Activated T-helper 1 cell treated with anti-CD3 and anti-CD28 coated beads, Interleukin-12 subunit alpha, Interleukin-12 subunit beta, Interleukin-2, Interleukin-4 antibody, amounts not matched to agents 30 ng/mL and 10 ng/mL and 1 ng/mL, durations not matched to agents 14 hours and 24 hours and 36 hours (primary cell): Measurements from ENCODE around the gene ZIC5. TPM values are rescaled to one million over a fixed set of nuclear protein-coding genes. Genes with fewer than 3 reads are reported as not detected.

Experiments used
- DNase-seq: peaks from one replicate; pipeline ENCODE4 v3.0.0; 2021; ENCODE audit warnings: low spot score
- H3K27ac Mint-ChIP-seq: one replicate; pipeline ENCODE4 v1.8.0; 2021; ENCODE audit warnings: mild to moderate bottlenecking, mixed read lengths
- H3K27me3 Mint-ChIP-seq: one replicate; pipeline ENCODE4 v1.8.0; 2022; ENCODE audit warnings: mild to moderate bottlenecking, moderate library complexity, mixed read lengths; ENCODE audit not compliant: insufficient read depth
- H3K36me3 Mint-ChIP-seq: one replicate; pipeline ENCODE4 v1.8.0; 2021; ENCODE audit warnings: low read depth, mixed read lengths
- H3K4me1 Mint-ChIP-seq: one replicate; pipeline ENCODE4 v1.8.0; 2021; ENCODE audit warnings: low read depth, mixed read lengths
- H3K4me3 Mint-ChIP-seq: one replicate; pipeline ENCODE4 v1.8.0; 2021; ENCODE audit warnings: mild to moderate bottlenecking, moderate library complexity, mixed read lengths
- H3K9me3 Mint-ChIP-seq: one replicate; pipeline ENCODE4 v1.8.0; 2021; ENCODE audit warnings: mixed read lengths
- intact Hi-C: fragments of 100-400 bp; cut with micrococcal nuclease; formaldehyde crosslinking; loops from one replicate; pipeline ENCODE4 v1.15.1; 2024
- total RNA-seq: library from RNA; stranded (reverse); gene quantifications from 2 replicates; pipeline ENCODE4 v1.2.3, GENCODE V29; 2022

ZIC5 gene
- total RNA-seq, 1 donor from 2014 or later, result not detected

DNA sequence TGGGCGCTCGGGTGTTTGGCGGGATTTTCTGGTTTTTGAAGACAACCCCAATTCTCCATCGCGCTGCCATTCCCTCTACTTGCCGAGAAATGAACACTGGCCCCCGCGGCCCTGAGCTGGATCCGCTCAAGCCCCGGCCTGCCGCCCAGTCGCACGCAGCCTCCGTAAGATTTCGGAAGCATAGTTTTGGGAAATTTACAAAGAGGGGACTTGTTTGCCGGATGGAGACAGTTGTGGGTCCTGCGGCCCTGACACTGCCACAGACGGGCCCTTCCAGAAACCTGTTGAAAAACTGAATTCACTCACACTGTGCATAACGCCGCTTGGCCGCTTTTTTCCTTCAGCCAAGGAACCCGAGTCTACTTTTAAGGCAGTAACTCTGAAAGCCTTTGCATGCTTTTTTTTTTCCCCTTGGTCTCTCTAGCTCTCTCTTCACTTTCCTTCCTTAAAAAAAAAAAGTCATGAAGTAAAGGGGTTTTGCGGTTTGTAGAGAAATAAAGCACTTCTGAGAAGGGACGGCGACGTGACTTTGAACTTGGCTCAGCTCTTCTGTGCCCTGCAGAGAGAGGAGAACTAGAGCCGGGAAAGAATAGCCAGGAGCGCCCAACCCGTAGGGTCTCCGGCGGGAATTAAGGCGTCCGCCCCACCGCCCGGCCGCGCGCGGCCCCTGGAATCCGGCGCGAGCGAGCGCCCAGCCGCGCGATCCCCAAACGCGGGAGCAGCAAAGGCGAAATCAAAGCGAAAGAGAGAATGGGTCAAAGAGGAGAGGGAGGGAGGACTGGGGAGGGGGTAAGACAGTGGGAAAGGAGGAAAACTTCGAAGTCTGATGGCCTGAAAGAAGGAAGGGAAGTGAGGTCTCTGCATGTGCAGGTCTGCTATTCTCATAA is 6.6 kb upstream of the ZIC5 start:
- Mint-ChIP-seq H3K4me3 (no peak overlapping the region), H3K36me3 (no peaks in the 10 kb centered on the region), H3K9me3 (peaks cover 10% of the 10 kb centered on the region), H3K4me1 (peaks cover 12% of the 10 kb centered on the region), H3K27me3 (peaks cover 68% of the 10 kb centered on the region), H3K27ac (peak overlapping the region; percentile 44)
- no peak for DNase-seq
- intact Hi-C loops, result loop anchor here (2.0 to 5.0 kb wide), 2 partner anchors 17 to 321 kb away; no protein-coding TSS in a partner anchor

- Mint-ChIP-seq H3K9me3 (peaks cover 13% of the 10 kb centered on the region), H3K4me1 (peaks cover 8% of the 10 kb centered on the region), H3K36me3 (no peaks in the 10 kb centered on the region), H3K27me3 (peaks cover 67% of the 10 kb centered on the region), H3K4me3 (no peak overlapping the region), H3K27ac (peak overlapping the region; percentile 29)
- intact Hi-C loops, result loop anchor here (2.0 to 5.0 kb wide), 2 partner anchors 17 to 320 kb away; no protein-coding TSS in a partner anchor
- no peak for DNase-seq
These were observed 5.9 kb upstream of the ZIC5 start for GRCh38 chr13:99977334-99977911.

- Mint-ChIP-seq H3K27ac (no peak overlapping the region), H3K27me3 (peaks cover 73% of the 10 kb centered on the region), H3K36me3 (no peaks in the 10 kb centered on the region), H3K4me3 (no peak overlapping the region), H3K9me3 (peaks cover 17% of the 10 kb centered on the region), H3K4me1 (peaks cover 13% of the 10 kb centered on the region)
- intact Hi-C loops, result loop anchor here (2.0 to 5.0 kb wide), 2 partner anchors 18 to 319 kb away; no protein-coding TSS in a partner anchor
- no peak for DNase-seq
These were observed 5.0 kb upstream of the ZIC5 start for GRCh38 chr13:99976575-99976974.

- intact Hi-C loops, result loop anchor here (2.0 to 5.0 kb wide), 2 partner anchors 19 to 318 kb away; no protein-coding TSS in a partner anchor
- Mint-ChIP-seq H3K36me3 (no peaks in the 10 kb centered on the region), H3K27ac (no peak overlapping the region), H3K9me3 (peaks cover 17% of the 10 kb centered on the region), H3K4me1 (peaks cover 13% of the 10 kb centered on the region), H3K4me3 (no peak overlapping the region), H3K27me3 (peaks cover 73% of the 10 kb centered on the region)
- DNase-seq, result no peak
These were observed 4.1 kb upstream of the ZIC5 start for GRCh38 chr13:99975626-99976025.

- DNase-seq, result no peak
- H3K4me1 Mint-ChIP-seq, result peaks cover 13% of the 10 kb centered on the region
- no peak overlapping the region for H3K4me3 Mint-ChIP-seq
- intact Hi-C loops, result loop anchor here (1.0 to 5.0 kb wide), 2 partner anchors 11 to 318 kb away; no protein-coding TSS in a partner anchor
- H3K27me3 Mint-ChIP-seq, result peaks cover 74% of the 10 kb centered on the region
- no peak overlapping the region for H3K27ac Mint-ChIP-seq
- H3K9me3 Mint-ChIP-seq, result peaks cover 17% of the 10 kb centered on the region
- no peaks in the 10 kb centered on the region for H3K36me3 Mint-ChIP-seq
These were observed 3.5 kb upstream of the ZIC5 start for GRCh38 chr13:99974939-99975561.

- peaks cover 17% of the 10 kb centered on the region for H3K9me3 Mint-ChIP-seq
- H3K36me3 Mint-ChIP-seq, result no peaks in the 10 kb centered on the region
- peaks cover 13% of the 10 kb centered on the region for H3K4me1 Mint-ChIP-seq
- peaks cover 74% of the 10 kb centered on the region for H3K27me3 Mint-ChIP-seq
- no peak overlapping the region for H3K27ac Mint-ChIP-seq
- no peak for DNase-seq
- H3K4me3 Mint-ChIP-seq, result no peak overlapping the region
- intact Hi-C loops, result loop anchor here (1.0 kb wide), 1 partner anchor 12 kb away; no protein-coding TSS in a partner anchor
These were observed 2.9 kb upstream of the ZIC5 start for GRCh38 chr13:99974296-99974938.

- H3K27ac Mint-ChIP-seq, result no peak overlapping the region
- no peak for DNase-seq
- H3K9me3 Mint-ChIP-seq, result peaks cover 17% of the 10 kb centered on the region
- H3K27me3 Mint-ChIP-seq, result peaks cover 74% of the 10 kb centered on the region
- H3K36me3 Mint-ChIP-seq, result peaks cover 2% of the 10 kb centered on the region
- intact Hi-C loops, result loop anchor here (1.0 kb wide), 1 partner anchor 13 kb away; no protein-coding TSS in a partner anchor
- peaks cover 14% of the 10 kb centered on the region for H3K4me1 Mint-ChIP-seq
- no peak overlapping the region for H3K4me3 Mint-ChIP-seq
These were observed 2.2 kb upstream of the ZIC5 start for GRCh38 chr13:99973808-99974185.

- intact Hi-C loops, result no loop called here
- H3K4me3 Mint-ChIP-seq, result no peak overlapping the region
- peaks cover 11% of the 10 kb centered on the region for H3K4me1 Mint-ChIP-seq
- DNase-seq, result no peak
- peaks cover 71% of the 10 kb centered on the region for H3K27me3 Mint-ChIP-seq
- peak overlapping the region; percentile 50 for H3K27ac Mint-ChIP-seq
- H3K9me3 Mint-ChIP-seq, result peaks cover 17% of the 10 kb centered on the region
- H3K36me3 Mint-ChIP-seq, result peaks cover 2% of the 10 kb centered on the region
These were observed 1.7 kb upstream of the ZIC5 start for GRCh38 chr13:99973163-99973807.

DNA sequence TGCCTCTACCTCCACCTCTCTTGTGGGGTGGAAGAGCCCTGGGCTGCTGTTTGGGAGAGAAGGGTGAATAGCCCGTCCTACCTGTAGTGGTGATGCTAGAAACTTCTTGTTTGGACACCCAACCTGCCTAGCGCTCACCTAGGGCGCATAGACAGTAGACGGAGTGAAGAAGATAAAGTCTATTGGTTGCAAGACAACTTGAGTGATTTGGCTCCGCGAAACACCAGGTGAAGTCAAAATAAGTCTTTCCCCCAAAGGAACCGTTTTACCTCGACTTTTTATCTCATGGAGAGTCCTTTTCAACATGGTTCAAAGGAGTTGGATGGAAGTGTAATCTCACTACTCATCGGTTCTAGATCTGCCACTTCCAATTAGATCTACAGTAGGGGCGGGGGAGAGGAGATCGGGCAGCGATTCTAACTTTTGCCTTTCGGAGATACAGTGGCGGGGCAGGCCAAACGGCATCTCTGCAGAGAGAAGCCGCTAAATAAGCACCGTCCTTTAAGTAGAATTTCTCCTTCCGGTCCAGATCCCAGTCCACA is 694 bp upstream of the ZIC5 start:
- H3K27ac Mint-ChIP-seq, result peak overlapping the region; percentile 50

GRCh38 chr13:99970651-99971575 is 654 bp downstream of the ZIC5 start:
- intact Hi-C loops, result loop anchor here (1.0 kb wide), 1 partner anchor 10 kb away; no protein-coding TSS in a partner anchor
- H3K27me3 Mint-ChIP-seq, result peaks cover 67% of the 10 kb centered on the region
- H3K4me3 Mint-ChIP-seq, result no peak overlapping the region
- peaks cover 4% of the 10 kb centered on the region for H3K36me3 Mint-ChIP-seq
- peak overlapping the region; percentile 65 for H3K27ac Mint-ChIP-seq
- peaks cover 17% of the 10 kb centered on the region for H3K4me1 Mint-ChIP-seq
- H3K9me3 Mint-ChIP-seq, result peaks cover 15% of the 10 kb centered on the region
- no peak for DNase-seq

More for the DNA sequence above, 694 bp upstream of the ZIC5 start:
- H3K4me3 Mint-ChIP-seq, result peak overlapping the region; percentile 13
- H3K4me1 Mint-ChIP-seq, result peaks cover 16% of the 10 kb centered on the region
- no peak for DNase-seq
- intact Hi-C loops, result no loop called here
- peaks cover 68% of the 10 kb centered on the region for H3K27me3 Mint-ChIP-seq
- peaks cover 4% of the 10 kb centered on the region for H3K36me3 Mint-ChIP-seq
- H3K9me3 Mint-ChIP-seq, result peaks cover 17% of the 10 kb centered on the region
